IPS DF 6.9 (cell line): ENCODE data around the gene RBM20.

ENCODE experiments used
- DNase-seq: peaks from one replicate; pipeline ENCODE4 v3.0.0-alpha.2; 2013; ENCODE audit warnings: low read depth, low spot score
- H3K27ac ChIP-seq: one replicate; pipeline ENCODE4 v1.5.1; 2013; ENCODE audit warnings: low read length, control low read depth
- H3K27me3 ChIP-seq: 2 replicates; pipeline ENCODE4 v1.6.1; 2013; ENCODE audit warnings: mild to moderate bottlenecking, low read length; ENCODE audit not compliant: control insufficient read depth, insufficient read depth
- H3K36me3 ChIP-seq: 2 replicates; pipeline ENCODE4 v1.6.1; 2013; ENCODE audit warnings: low read length; ENCODE audit not compliant: control insufficient read depth, insufficient read depth
- H3K4me1 ChIP-seq: 2 replicates; pipeline ENCODE4 v1.6.1; 2013; ENCODE audit warnings: low read length; ENCODE audit not compliant: control insufficient read depth, insufficient read depth
- H3K4me3 ChIP-seq: 2 replicates; pipeline ENCODE4 v1.5.1; 2013; ENCODE audit warnings: mild to moderate bottlenecking, low read length
- H3K9me3 ChIP-seq: 2 replicates; pipeline ENCODE4 v1.6.1; 2013; ENCODE audit warnings: low read length, inconsistent platforms; ENCODE audit not compliant: control insufficient read depth, insufficient read depth
- WGBS: extraction: QIAGEN DNeasy Blood & Tissue Kit; methylation state at CpG from one replicate; pipeline ENCODE4 v1.1.7; 2013; ENCODE audit warnings: mixed read lengths, missing lambda C conversion rate; ENCODE audit not compliant: insufficient read length, insufficient coverage; 5-methylcytosine and 5-hydroxymethylcytosine counted together

RBM20 gene

GRCh38 chr10:110786172-110786571 is 142.0 kb downstream of the RBM20 start:
- no peak for DNase-seq
- no peak overlapping the region for H3K4me3 ChIP-seq
- H3K27me3 ChIP-seq: no peaks in the 10 kb centered on the region
- no peak overlapping the region for H3K27ac ChIP-seq
- H3K4me1 ChIP-seq: no peaks in the 10 kb centered on the region; the same call in 1 of the 2 replicates
- no CpG with 5 or more reads among the region's 8 CpGs for WGBS
- H3K9me3 ChIP-seq: no peaks in the 10 kb centered on the region
- H3K36me3 ChIP-seq: no peaks in the 10 kb centered on the region

GRCh38 chr10:110788620-110789385 is 144.7 kb downstream of the RBM20 start:
- no peak overlapping the region for H3K4me3 ChIP-seq
- no peak overlapping the region for H3K27ac ChIP-seq
- no peaks in the 10 kb centered on the region for H3K4me1 ChIP-seq
- WGBS: no CpG with 5 or more reads among the region's 8 CpGs
- no peaks in the 10 kb centered on the region for H3K9me3 ChIP-seq
- no peaks in the 10 kb centered on the region for H3K36me3 ChIP-seq
- no peak for DNase-seq
- no peaks in the 10 kb centered on the region for H3K27me3 ChIP-seq

- H3K9me3 ChIP-seq: no peaks in the 10 kb centered on the region
- no peaks in the 10 kb centered on the region for H3K4me1 ChIP-seq
- no peak overlapping the region for H3K27ac ChIP-seq
- no peak for DNase-seq
- H3K36me3 ChIP-seq: no peaks in the 10 kb centered on the region
- H3K4me3 ChIP-seq: no peak overlapping the region
- no CpG with 5 or more reads among the region's 10 CpGs for WGBS
- no peaks in the 10 kb centered on the region for H3K27me3 ChIP-seq
These were observed 145.7 kb downstream of the RBM20 start for GRCh38 chr10:110789604-110790433.

- no CpG with 5 or more reads among the region's 8 CpGs for WGBS
- Histone ChIP-seq H3K4me3 (no peak overlapping the region), H3K36me3 (no peaks in the 10 kb centered on the region), H3K9me3 (no peaks in the 10 kb centered on the region), H3K4me1 (no peaks in the 10 kb centered on the region), H3K27me3 (no peaks in the 10 kb centered on the region), H3K27ac (no peak overlapping the region)
- DNase-seq: no peak
These were observed 146.9 kb downstream of the RBM20 start for GRCh38 chr10:110790913-110791506.

GRCh38 chr10:110791541-110792073 is 147.5 kb downstream of the RBM20 start:
- WGBS: no CpG with 5 or more reads among the region's 4 CpGs
- Histone ChIP-seq H3K9me3 (no peaks in the 10 kb centered on the region), H3K27me3 (no peaks in the 10 kb centered on the region), H3K36me3 (no peaks in the 10 kb centered on the region), H3K27ac (no peak overlapping the region), H3K4me3 (no peak overlapping the region), H3K4me1 (no peaks in the 10 kb centered on the region)
- DNase-seq: no peak

GRCh38 chr10:110792476-110793125 is 148.5 kb downstream of the RBM20 start:
- Histone ChIP-seq H3K4me3 (no peak overlapping the region), H3K9me3 (no peaks in the 10 kb centered on the region), H3K4me1 (no peaks in the 10 kb centered on the region), H3K27ac (no peak overlapping the region), H3K27me3 (no peaks in the 10 kb centered on the region), H3K36me3 (no peaks in the 10 kb centered on the region)
- no CpG with 5 or more reads among the region's 3 CpGs for WGBS
- DNase-seq: no peak

- no peak for DNase-seq
- Histone ChIP-seq H3K4me1 (no peaks in the 10 kb centered on the region), H3K9me3 (no peaks in the 10 kb centered on the region), H3K36me3 (no peaks in the 10 kb centered on the region), H3K4me3 (no peak overlapping the region), H3K27ac (no peak overlapping the region), H3K27me3 (no peaks in the 10 kb centered on the region)
- WGBS: no CpG with 5 or more reads among the region's 9 CpGs
These were observed 149.1 kb downstream of the RBM20 start for GRCh38 chr10:110793128-110793812.

GRCh38 chr10:110793886-110794285 is 149.8 kb downstream of the RBM20 start:
- Histone ChIP-seq H3K27ac (no peak overlapping the region), H3K9me3 (no peaks in the 10 kb centered on the region), H3K36me3 (no peaks in the 10 kb centered on the region), H3K4me1 (no peaks in the 10 kb centered on the region), H3K27me3 (no peaks in the 10 kb centered on the region), H3K4me3 (no peak overlapping the region)
- DNase-seq: no peak
- WGBS: no CpG with 5 or more reads among the region's 6 CpGs

GRCh38 chr10:110794808-110795207 is 150.7 kb downstream of the RBM20 start:
- Histone ChIP-seq H3K27me3 (no peaks in the 10 kb centered on the region), H3K4me1 (no peaks in the 10 kb centered on the region), H3K36me3 (no peaks in the 10 kb centered on the region), H3K27ac (no peak overlapping the region), H3K4me3 (no peak overlapping the region), H3K9me3 (no peaks in the 10 kb centered on the region)
- no CpG with 5 or more reads among the region's 4 CpGs for WGBS
- no peak for DNase-seq
